HG03460 (cell line): ENCODE measurements around the gene USP10.

Source experiments
- ATAC-seq: cut with Tn5 transposase; IDR thresholded peaks from one replicate; pipeline ENCODE4 v1.9.1; 2021; ENCODE audit not compliant: unreplicated experiment

Gene USP10

DNA sequence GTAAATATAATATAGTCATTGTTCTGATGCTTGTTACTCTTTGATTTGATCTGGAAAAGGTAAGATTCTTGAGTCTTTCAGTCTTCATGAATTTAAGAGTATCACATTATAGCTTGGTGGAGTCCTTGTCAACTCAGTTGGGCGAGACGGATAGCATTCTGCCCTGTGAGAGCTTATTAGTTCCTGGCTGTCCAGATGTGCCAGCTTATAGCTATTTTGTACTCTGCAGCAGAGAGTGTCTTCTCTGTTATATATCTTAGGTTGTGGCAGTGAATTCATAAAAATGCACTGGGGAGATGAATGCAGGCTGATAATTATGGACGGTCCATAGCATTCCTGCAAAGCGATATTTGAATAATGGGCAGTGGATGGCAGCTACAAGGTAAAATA, 69.0 kb downstream of the USP10 start:
- ATAC-seq, result no peak

DNA sequence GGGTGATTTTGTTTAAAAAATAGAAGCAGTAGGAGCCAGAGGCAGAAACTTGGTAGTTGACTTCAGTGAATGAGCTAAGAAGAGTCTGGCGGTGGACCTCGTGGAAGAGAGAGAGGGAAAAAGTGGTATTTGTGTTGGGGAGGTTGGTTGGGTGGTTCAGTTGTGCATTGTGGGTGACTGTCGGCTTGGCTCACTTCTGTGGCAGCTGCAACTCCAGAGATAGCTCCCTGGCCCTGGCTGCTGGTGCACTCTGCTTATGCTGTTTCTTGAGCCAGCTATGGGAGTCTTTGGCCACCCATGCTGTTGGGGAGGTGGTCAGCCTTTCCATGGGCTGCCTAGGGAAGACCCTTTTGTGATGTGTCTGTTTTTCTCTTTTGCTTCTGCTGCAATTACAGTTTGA, 69.6 kb downstream of the USP10 start:
- ATAC-seq, result no peak

DNA sequence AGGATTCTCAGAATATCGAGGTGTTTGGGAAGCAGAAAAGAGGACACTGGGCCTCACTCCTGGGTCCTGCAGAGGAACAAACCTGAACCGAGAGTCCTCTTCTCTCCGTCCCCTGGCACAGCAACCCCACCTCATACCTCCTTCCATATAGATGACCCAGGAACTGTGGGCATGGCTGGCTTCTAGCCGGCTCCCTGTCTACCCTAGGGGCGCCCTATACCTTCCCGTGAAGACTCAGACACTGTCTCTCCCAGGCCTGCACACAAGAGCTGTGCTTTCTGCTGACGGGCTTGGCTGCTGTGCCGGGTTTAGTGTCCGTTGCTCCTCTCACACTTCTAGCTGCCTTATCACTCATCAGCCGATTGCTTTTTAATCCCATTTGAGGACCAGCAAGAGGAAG, 73.5 kb downstream of the USP10 start:
- no peak for ATAC-seq

DNA sequence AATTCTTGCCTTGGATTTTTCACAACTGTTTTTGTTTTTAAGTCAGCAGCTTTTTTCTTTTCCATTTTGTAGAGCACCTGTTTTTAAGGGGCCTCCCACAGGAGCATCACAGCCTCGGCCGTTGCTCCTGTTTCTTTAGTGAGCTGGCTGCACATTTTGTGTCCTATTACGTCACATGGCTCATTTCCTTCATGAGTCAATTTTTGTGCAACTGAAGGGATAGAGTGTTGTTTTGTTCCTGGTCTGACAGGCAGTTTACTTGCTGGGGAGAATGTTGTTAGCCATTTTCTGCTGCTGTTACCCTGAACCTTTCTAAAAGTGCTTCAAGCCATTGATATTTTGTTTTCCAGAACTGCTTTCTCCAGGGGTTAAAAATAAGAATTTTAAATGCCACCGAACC, 75.0 kb downstream of the USP10 start:
- no peak for ATAC-seq

DNA sequence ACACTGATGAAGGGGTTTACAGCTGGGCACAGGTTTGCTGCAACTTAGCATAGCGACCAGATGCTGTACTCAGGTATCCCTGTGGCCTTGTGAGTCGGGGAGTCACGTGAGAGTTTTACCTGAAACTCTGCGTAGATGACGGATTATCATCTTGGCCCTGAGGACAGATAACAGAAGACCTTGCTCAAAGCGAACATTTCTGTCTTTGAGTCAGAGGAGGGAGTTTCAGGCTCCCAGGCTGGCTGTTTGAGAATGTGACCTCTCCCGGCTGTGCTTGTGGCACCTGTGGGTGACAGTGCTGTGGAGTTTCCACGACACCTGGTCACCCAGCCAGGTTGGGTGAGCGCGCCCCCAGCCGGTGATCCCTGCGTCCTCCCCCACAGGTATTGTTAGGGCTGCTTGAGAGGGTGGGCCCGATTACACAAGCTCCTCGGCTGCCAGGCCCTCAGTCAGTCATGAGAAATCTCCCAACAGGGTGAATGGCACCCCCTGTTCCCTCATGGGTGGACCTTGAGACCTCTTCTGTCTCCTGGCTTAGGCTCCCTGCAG, 75.5 kb downstream of the USP10 start:
- ATAC-seq, result no peak

DNA sequence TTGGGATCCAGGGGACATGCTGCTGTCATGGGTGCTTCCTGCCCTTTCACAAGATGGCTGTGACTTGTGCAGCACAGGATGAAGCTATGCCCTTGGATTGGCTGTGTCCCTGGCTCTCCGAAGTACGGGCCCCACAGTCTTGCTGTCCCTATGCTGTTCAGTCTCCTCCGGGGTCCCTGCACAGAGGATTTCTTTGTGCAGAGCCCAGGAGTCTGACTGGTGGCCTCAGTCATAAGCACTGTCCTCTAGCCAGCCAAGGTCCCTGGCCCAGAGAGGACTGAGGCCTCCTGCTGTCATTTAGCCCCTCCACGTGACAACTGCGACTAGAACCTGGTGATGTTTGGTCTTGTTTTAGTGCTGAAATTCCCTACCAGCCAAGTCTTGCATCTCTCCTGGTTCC, 77.6 kb downstream of the USP10 start:
- no peak for ATAC-seq

DNA sequence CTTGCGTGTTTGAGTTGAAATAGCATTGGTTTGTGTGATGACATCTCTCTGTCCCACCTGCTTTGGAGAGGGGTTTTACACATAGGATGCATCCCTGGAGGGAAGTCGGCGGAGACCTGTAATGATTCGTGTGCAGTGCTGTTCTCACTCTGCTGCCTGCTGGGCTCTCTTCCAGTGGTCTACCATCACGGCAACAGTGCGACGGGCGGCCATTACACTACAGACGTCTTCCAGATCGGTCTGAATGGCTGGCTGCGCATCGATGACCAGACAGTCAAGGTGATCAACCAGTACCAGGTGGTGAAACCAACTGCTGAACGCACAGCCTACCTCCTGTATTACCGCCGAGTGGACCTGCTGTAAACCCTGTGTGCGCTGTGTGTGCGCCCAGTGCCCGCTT, 78.9 kb downstream of the USP10 start:
- no peak for ATAC-seq

DNA sequence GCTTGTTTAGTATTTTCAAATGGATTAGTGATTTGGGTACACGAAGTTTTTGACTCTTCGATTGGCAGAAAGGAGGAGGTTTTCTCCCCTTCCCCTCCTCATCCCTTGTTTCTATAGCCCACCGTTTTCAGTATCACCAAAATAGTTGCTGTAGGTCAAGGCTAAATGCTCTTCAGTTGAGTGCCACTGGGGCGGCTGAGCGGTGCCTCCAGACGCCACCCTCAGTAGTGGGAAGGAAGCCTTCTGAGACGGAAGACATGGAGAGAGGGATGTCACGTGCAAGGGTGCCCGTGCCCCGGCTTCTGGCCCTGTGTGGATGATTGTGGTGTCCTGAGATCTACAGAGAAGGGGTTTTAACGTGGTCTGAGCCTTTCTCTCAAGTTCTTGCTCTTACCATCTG, 80.3 kb downstream of the USP10 start:
- no peak for ATAC-seq

DNA sequence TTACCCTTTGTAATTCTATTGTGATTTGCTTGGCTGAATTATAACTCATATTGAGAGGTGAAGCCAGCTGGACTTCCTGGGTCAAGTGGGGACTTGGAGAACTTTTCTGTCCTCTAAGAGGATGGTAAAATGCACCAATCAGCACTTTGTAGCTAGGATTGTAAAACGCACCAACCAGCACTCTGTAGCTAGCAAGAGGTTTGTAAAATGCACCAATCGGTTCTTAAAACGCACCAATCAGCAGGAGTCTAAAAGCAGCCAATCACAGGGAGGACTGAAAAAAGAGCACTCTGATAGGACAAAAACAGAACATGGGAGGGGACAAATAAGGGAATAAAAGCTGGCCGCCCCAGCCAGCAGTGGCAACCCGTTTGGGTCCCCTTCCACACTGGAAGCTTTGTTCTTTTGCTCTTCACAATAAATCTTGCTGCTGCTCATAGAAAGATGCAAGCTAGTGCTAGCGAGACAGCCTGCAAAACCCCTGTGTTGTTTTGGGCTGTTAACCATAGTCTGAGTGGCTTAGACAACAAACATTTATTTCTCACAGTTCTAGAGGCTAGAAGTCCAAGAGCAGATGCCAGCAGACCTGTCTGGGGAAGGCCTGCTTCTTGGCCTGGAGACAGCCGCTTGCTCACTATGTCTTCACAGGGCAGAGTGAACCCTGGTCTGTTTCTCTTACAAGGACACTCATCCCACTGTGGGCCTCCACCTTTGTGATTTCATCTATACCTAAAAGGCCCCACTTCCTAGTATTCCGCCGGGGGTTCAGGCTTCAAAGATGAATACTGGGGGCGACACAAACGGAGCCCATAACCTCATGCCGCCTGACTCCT, 81.0 kb downstream of the USP10 start:
- no peak for ATAC-seq

DNA sequence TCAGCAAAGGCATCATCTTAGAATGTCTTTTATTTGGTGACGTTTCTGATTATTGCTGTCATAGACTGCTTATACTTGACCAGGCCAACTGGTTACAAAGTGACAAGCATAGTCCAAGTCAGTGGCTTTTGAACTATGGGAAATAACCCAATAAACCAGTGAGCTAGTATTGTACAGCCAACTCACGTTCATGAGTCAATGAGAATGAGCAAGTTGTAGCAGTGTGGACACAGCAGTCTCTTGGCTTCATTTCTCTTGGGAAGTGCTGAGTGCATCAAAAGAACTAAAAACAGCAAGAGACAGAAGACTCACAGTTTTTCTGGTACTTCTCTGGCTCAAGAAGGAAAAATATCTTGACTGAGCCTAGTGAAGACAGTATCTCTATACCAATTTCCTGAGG, 83.0 kb downstream of the USP10 start:
- ATAC-seq, result no peak

DNA sequence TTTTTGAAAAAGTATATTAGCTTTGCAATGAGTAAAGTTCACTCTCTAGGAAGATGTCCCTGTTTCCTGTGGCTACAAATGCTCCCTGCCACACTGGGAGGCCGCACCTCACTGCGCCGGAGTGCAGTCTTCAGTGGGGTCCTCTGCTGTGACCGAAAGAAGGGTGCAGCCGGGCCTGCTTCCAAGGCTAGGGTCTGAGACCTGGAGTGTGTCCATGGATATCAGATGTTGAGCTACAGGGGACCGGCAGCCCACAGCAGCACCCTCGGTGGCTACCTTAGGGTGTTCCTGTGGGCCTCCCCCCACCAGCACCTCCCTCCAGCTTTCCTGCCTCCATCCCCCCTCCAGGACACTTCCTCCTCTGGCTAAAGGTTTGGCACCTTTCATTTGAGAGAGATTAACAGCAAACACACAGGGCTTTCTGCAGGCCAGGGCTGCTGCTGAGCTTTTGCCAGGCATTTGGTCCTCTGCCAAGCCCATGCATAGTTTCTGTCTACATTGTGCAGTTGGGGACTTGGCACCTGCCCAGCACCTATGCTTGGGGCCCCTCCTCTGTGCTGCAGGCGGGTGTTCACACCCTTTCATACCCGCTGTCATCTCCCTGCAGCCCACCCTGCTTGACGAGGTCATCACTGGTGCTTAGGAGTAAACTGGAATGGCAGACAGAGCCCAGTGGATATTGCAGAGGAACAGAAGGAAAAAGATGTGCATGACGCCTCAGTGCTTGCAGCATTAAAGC, 86.2 kb downstream of the USP10 start:
- no peak for ATAC-seq

DNA sequence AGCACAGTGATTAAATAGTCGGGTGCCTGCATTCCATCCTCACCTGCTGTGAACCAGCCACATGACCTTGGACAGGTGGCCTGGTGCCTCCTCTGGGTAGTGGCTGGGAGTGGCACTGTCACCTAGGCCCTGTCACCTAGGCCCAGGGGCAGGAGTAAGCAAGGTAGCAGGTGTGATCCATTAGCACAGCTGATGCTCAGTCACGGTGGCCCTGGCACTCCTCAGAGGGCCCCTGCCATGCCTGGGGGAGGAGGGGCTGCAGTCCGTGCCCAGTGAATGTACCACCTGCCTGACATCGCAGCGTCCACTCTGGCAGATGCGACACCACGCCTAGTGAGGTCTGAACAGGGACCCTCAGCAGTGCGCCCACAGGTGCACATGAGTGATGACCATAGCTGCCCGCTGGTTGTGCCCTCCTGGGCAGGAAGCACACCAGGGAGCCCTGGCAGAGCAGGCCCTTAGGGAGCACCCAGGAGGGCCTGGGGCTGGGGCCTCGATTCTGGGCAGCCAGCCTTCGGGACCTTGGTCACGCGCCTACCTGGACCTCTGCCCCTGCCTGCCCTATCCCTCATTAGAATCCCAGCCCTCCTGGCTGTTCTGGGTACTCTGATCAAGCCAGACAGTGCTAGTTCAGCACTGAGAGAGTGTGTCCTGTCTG, 86.9 kb downstream of the USP10 start:
- ATAC-seq, result no peak

DNA sequence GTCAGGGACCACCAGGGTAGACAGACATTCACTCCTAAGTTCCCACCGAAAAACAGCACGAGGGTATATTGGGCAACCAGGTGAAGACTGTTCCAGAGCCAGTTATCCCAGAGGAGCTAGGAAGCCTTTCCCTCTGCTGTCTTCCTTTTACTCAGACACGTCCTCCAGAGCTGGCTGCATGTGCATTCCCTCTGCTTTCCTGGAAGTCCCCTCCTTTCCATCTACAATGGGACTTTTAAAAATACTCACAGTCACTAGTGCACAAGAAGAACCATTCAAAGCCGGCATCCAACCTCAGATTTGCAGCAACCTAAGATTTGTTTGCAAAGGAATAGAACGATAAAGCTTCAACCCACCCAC, 87.4 kb downstream of the USP10 start:
- no peak for ATAC-seq

DNA sequence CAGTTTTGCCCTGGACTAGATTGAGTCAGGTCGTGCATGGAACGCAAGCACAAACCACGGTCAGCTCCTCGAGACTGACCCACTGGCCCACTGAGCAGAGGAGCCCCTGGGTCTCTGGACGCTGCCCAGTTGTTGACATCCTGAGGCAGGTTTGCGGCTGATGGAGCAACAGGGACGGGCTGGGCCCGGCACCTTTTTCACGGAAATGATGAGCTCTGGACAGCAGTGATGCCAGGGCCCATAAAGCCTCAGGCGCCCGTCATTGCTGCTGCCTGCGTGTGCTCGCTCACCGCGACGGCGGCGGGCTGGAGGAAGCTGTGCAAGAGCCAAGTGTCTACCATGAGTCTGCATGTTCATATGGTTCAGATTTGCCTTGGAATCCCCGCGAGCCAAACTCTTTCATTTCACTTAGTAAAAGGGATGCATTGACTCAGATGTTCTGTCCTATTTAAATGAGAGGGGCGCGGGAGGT, 89.2 kb downstream of the USP10 start:
- ATAC-seq, result no peak

DNA sequence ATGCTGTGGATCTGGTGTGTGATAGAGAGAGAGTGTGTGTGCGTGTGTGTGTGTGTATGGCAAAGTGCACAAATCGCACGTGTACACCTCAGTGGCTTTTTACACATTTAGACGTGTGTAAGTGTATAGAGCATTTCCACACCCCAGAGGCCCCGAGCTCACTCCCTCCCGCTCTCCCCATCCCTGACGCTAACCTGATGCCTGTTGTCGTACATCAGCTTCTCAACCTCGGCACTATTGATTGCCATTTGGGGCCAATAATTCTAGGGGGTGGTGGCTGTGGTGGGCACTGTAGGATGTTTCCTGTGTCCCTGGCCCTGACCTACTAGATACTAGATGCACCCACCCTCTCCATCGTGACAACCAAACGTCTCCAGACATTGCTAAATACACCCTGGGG, 89.6 kb downstream of the USP10 start:
- ATAC-seq, result no peak

DNA sequence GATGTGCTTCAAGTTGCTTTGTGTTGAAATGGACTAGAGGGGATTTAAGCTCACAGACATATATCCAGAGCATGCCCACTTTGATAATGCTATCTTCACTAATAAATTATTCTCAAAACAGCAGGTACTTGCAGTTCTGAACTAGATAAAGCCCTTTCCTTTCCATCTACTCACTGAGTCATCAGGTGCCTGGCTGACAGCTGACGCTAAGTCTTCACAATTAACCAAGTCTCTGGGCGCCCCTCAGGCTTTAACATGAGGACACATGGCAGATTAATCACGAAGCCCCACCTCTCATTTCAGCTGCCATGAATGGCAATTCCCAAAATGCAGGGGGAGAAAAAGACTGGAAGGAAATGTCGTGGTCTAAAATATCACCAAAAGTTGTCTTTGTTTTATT, 90.5 kb downstream of the USP10 start:
- ATAC-seq, result no peak

DNA sequence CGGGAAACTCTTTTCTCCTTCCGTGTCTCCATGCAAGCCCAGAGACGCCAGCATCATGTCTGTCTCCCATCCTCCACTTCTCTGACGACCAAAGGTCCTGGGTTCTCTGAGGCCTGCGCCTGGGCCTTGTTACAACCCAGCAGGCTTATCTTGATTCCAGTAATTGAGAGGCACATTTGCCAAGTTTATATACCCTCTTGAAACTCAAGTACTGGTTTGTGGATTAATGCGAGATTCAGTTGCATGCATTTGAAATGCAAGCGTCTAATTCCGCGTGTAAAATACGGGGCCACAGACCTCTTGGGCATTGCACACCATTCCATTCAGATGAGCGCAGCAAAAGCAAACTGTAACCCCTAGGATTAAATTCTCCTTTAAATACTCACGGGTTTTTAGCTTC, 91.3 kb downstream of the USP10 start:
- ATAC-seq, result no peak

DNA sequence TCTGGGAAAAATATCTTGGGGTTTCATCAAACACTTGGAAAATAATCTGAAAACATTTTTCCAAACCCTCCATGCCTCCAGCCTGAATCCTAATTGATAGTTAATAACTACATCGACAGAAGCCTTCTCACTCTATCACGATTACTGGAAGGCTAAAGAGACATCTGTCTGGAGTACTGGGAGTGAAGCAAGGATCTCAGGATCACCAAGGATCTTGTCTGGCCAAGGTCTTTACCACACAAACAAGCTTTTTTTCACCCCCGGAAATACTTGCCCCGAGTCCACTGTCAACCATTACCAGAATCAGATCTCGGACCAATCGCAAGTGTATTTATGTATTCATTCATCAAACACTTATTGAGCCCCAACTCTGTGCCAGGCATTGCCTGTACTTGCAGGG, 91.7 kb downstream of the USP10 start:
- no peak for ATAC-seq

DNA sequence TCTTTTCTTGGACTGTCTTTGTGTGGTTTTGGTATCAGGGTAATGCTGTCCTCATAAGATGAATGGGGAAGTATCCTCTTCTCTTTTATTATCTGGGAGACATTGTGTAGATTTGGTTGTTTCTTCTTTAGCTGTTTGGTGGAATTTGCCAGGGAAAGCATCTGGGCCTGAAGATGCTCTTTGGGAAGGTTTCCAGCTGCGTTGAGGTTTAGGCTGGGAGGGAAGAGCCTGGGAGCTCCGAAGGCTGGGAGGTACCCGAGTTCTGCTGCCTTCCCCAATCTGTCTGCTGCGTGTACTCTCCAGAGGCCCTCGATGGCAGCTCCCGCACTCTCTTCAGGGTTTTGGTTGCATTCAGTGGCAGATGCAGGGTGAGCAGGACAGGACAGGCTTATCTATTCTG, 94.4 kb downstream of the USP10 start:
- ATAC-seq, result no peak

DNA sequence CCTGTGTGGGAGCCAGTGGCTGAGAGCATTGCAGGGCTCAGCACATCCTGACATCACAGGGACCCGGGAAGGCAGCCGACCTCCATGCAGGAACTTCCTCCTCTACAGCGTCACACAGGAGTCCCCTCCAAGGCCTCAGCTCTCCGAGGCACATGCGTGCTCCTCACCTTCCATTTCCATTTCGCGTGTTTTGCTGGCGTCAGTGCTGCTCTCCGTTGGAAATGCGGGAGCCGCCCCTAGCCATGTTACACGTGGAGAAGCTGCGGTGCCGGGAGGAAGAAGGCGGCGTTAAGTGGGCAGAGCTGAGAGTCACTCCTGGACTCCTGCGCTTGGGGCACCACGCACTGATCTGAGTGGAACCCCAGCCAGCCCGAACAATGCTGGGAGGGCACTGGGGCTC, 94.8 kb downstream of the USP10 start:
- ATAC-seq, result no peak

DNA sequence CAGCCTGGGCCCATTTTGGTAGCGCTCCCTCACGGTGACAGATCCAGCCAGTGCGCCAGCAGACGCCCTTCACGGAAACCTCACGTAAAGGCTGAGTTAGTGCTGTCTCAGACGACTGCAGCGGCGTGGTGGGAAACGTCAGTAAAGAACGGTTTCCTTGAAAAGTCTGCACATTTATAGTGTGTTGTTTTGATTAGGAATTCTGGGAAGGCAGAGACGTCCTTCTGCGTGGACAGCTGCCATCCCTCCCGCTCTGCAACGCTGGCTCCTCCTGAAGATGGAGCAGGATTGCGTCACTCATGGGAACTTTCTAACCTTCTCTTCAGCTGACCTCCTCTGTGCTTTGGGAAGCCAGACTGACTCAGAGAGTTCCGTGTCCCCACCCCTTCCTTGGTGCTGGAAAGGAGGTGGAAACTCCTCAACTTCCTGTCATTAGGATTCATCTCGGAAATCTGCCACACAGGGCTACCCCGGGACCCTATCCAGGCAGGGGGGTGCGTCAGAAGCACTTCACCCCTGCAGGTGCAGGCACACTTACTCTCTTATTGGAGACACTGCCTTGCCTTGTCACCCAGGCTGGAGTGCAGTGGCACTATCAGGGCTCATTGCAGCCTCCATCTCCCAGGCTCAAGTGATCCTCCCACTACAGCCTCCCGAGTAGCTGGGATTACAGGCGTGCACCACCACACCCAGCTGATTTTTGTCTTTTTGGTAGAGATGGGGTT, 95.7 kb downstream of the USP10 start:
- no peak for ATAC-seq
